Measurements from ENCODE around the gene ASB1. TPM values are rescaled to one million over a fixed set of nuclear protein-coding genes. Genes with fewer than 3 reads are reported as not detected.
A peak's percentile ranks its signal among the peaks of the same experiment; 100 is the strongest.

The ASB1 gene
- total RNA-seq, 1 experiment from 2014 or later, result 28.9 TPM

DNA sequence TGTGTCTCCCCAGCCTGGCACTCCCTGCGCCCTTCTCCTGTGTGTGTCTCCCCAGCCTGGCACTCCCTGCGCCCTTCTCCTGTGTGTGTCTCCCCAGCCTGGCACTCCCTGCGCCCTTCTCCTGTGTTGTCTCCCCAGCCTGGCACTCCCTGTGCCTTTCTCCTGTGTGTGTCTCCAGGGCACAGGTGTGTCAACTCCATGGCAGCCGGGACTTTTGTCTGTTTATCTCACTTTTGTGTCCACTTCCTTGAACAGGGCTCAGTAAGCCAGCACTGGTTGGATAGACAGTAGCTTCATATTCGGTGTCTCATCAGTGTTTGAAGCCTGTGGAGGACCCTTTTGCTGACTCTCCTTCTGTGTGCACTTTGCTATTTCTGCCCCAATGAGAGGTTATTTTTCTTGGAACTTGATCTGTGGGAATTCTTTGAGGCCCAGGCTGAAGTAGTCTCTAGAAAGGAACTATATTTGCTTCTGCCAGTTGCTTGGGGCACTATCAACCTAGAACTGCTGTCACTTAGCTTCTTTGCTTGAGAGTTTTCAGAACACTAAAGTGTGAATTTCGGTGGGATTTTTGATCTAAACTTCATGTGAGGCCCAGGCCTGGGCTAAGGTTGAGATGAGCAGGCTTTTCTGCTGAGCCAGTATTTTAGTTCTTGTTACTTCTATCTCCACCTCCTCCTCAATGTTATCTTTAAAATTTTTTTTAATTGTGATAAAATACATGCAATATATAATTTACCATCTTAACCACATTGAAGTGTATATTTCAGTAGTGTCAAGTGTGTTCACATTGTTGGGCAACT lies 8.3 kb upstream of the ASB1 start:
- TF ChIP-seq EZH2 (IDR thresholded peaks at IDR 0.05; ENCODE audit: low read length, unreplicated experiment), result no peak
- TF ChIP-seq, protein P1, sequence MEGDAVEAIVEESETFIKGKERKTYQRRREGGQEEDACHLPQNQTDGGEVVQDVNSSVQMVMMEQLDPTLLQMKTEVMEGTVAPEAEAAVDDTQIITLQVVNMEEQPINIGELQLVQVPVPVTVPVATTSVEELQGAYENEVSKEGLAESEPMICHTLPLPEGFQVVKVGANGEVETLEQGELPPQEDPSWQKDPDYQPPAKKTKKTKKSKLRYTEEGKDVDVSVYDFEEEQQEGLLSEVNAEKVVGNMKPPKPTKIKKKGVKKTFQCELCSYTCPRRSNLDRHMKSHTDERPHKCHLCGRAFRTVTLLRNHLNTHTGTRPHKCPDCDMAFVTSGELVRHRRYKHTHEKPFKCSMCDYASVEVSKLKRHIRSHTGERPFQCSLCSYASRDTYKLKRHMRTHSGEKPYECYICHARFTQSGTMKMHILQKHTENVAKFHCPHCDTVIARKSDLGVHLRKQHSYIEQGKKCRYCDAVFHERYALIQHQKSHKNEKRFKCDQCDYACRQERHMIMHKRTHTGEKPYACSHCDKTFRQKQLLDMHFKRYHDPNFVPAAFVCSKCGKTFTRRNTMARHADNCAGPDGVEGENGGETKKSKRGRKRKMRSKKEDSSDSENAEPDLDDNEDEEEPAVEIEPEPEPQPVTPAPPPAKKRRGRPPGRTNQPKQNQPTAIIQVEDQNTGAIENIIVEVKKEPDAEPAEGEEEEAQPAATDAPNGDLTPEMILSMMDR (conservative IDR thresholded peaks at IDR 0.05; ENCODE audit: low read depth, low read length), result no peak
- no peak for TF ChIP-seq EZH2phosphoT487 (IDR thresholded peaks at IDR 0.05; ENCODE audit: borderline replicate concordance, low read length)
- H3K27me3 ChIP-seq (ENCODE audit: low read length), result no peaks in the 10 kb centered on the region
- POLR2A ChIA-PET (ENCODE audit: unreplicated experiment), result no interaction called here
- intact Hi-C loops (cut with micrococcal nuclease), result no loop called here
- no peak overlapping the region for H2AFZ ChIP-seq (ENCODE audit: low read length)
- H3K9me3 ChIP-seq (ENCODE audit: low read length), result peaks cover 4% of the 10 kb centered on the region; the same call in 1 of the 2 replicates
- peaks cover 4% of the 10 kb centered on the region; the same call in 1 of the 2 replicates for H3K4me1 ChIP-seq (ENCODE audit: insufficient read depth, low read length)
- H3K9ac ChIP-seq (ENCODE audit: low read length), result no peak overlapping the region
- H3K4me2 ChIP-seq (ENCODE audit: low read length), result no peak overlapping the region
- no peak overlapping the region for H3K4me3 ChIP-seq (ENCODE audit: low read length)
- H3K36me3 ChIP-seq (ENCODE audit: low read depth, low read length), result no peaks in the 10 kb centered on the region; the same call in 1 of the 2 replicates
- no peaks in the 10 kb centered on the region for H3K79me2 ChIP-seq (ENCODE audit: low read length)
- H3F3A ChIP-seq (ENCODE audit: low read length, unreplicated experiment), result no peaks in the 10 kb centered on the region
- BruUV-seq (replicated peaks), result no TSS peak
- H4K20me1 ChIP-seq (ENCODE audit: low read length), result no peaks in the 10 kb centered on the region
- peak; percentile 35; the same call in 1 of the 2 replicates for ATAC-seq
- CTCF ChIA-PET, result interaction anchor here (0.7 kb wide), 1 partner anchor 9 kb away, joined by 3 read pairs; no protein-coding TSS in a partner anchor
- no peak for DNase-seq
- no peak overlapping the region for H3K27ac ChIP-seq (ENCODE audit: low read length)
- H3K9me2 ChIP-seq (replicated peaks; ENCODE audit: low read length), result no peaks in the 10 kb centered on the region

- Histone ChIP-seq H3K27me3 (ENCODE audit: low read length) (no peaks in the 10 kb centered on the region), H4K20me1 (ENCODE audit: low read length) (no peaks in the 10 kb centered on the region), H3K9ac (ENCODE audit: low read length) (no peak overlapping the region), H3K9me2 (replicated peaks; ENCODE audit: low read length) (no peaks in the 10 kb centered on the region), H3K9me3 (ENCODE audit: low read length) (peaks cover 4% of the 10 kb centered on the region; the same call in 1 of the 2 replicates), H3K27ac (ENCODE audit: low read length) (no peak overlapping the region), H3K79me2 (ENCODE audit: low read length) (no peaks in the 10 kb centered on the region), H3F3A (ENCODE audit: low read length, unreplicated experiment) (no peaks in the 10 kb centered on the region), H3K4me1 (ENCODE audit: insufficient read depth, low read length) (peaks cover 4% of the 10 kb centered on the region; the same call in 1 of the 2 replicates), H3K4me2 (ENCODE audit: low read length) (no peak overlapping the region), H3K36me3 (ENCODE audit: low read depth, low read length) (no peaks in the 10 kb centered on the region; the same call in 1 of the 2 replicates), H2AFZ (ENCODE audit: low read length) (no peak overlapping the region), H3K4me3 (ENCODE audit: low read length) (no peak overlapping the region)
- TF ChIP-seq, protein P1 (conservative IDR thresholded peaks at IDR 0.05; ENCODE audit: low read depth, low read length), result no peak
- TF ChIP-seq EZH2phosphoT487 (IDR thresholded peaks at IDR 0.05; ENCODE audit: borderline replicate concordance, low read length) (no peak), EZH2 (IDR thresholded peaks at IDR 0.05; ENCODE audit: low read length, unreplicated experiment) (no peak)
- ChIA-PET POLR2A (ENCODE audit: unreplicated experiment) (no interaction called here), CTCF (interaction anchor here (0.7 kb wide), 1 partner anchor 10 kb away, joined by 3 read pairs; no protein-coding TSS in a partner anchor)
- intact Hi-C loops (cut with micrococcal nuclease), result no loop called here
- ATAC-seq (no peak), DNase-seq (no peak)
- no TSS peak for BruUV-seq (replicated peaks)
These were observed 7.7 kb upstream of the ASB1 start for GRCh38 chr2:238418999-238419546.
